ENCODE data around the gene ZNF436.

GRCh38 chr1:23408797-23409290, 39.2 kb upstream of the ZNF436 start:
- TF ChIP-seq CTCF (IDR thresholded peaks at IDR 0.05; ENCODE audit: low read depth, low read length) (no peak), POLR2A (IDR thresholded peaks at IDR 0.05; ENCODE audit: extremely low read depth, insufficient read length) (no peak)

Measured in NB4 (cell line).